A375 (cell line): ENCODE measurements around the gene OR2Z1. TPM values are rescaled to one million over a fixed set of nuclear protein-coding genes. Genes with fewer than 3 reads are reported as not detected.

Source experiments
- small RNA-seq: library from RNA; depleted of rRNA; stranded (forward); fragments of <200 nt; gene quantifications from one replicate; pipeline ENCODE3, GENCODE V24; 2014
- total RNA-seq: library from RNA; depleted of rRNA; stranded (reverse); fragments of >200 nt; shearing (Covaris generic); gene quantifications from 2 replicates; pipeline ENCODE4 v1.2.3, GENCODE V29; 2014; rRNA removed

Gene OR2Z1
- not detected in 2 replicates for total RNA-seq

GRCh38 chr19:8721334-8721733 lies at the start of gene OR2Z1:
TSS of gene OR2Z1 (plus strand) at chr19:8721634. CDS start at chr19:8731029, 9,395 bp downstream.

GRCh38 chr19:8698433-8699063 lies 22.9 kb upstream of the OR2Z1 start, which contains the start of gene ACTL9:
TSS of gene ACTL9 (minus strand) at chr19:8698795. CDS start at chr19:8698701, 94 bp downstream.

Small RNA genes lying within 50 kb of the gene (small RNA-seq; reads per million reads assigned to genes)
- gene AC012616.1 = not detected

Other genes with a start within 250 kb of the OR2Z1 start
- gene PRAM1, start 219.0 kb upstream of the OR2Z1 start, total RNA-seq = not detected in 2 replicates
- 18.4 and 18.5 TPM in 2 replicates for gene ZNF414, start 207.5 kb upstream of the OR2Z1 start, total RNA-seq
- gene MYO1F, start 144.2 kb upstream of the OR2Z1 start, total RNA-seq = 0.41 and 0.56 TPM in 2 replicates
- gene ADAMTS10, start 110.9 kb upstream of the OR2Z1 start, total RNA-seq = 2.4 and 2.7 TPM in 2 replicates
- not detected in 2 replicates for gene NFILZ, start 91.0 kb upstream of the OR2Z1 start, total RNA-seq
- gene ACTL9, start 22.8 kb upstream of the OR2Z1 start, total RNA-seq = not detected in 2 replicates
- gene ZNF558, start 110.7 kb downstream of the OR2Z1 start, total RNA-seq = 18.3 and 20.3 TPM in 2 replicates
- gene MBD3L1, start 110.7 kb downstream of the OR2Z1 start, total RNA-seq = not detected in 2 replicates